Measurements from ENCODE around the gene MGRN1.

Gene MGRN1

DNA sequence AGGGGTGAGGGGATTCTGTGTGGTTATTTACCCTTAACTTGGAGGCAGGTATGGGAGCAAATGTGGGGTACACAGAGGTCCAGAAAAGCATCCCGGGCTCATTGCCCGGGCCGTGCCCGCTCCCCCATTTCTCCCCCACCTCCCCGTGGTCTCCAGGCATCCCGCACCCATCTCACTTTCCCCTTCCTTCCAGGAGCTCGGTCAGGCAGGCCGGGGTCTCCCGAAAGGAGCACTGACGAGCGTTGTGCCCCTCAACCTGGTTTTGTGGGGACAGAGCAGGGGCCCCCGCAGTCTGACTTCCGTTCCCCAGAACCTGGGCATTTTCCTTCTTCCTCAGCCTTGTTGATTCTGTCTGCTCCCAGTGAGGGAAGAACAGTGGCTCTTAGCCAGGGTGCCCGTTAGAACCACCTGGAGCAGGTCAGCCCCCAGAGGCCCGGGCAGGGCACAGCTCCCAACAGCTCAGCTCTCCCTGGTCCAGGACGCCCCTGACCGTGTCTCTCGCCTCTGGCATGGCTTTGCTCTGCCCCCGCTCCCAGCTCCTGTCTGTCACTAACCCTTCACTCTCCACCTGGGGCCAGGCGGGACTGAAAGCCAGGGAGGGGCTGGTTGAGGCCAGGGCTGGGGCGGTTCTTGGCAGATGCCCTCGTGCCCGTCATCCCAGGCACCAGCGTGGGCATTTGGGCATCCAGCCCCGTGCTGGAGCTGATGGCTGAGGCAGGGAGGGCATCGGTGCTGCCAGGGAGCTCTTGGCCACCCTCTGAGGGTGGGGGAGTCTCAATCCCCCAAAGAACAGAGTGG is 56.2 kb downstream of the MGRN1 start:
- H3K4me3 ChIP-seq (ENCODE audit: low read depth, low read length), result peak overlapping the region; percentile 49

DNA sequence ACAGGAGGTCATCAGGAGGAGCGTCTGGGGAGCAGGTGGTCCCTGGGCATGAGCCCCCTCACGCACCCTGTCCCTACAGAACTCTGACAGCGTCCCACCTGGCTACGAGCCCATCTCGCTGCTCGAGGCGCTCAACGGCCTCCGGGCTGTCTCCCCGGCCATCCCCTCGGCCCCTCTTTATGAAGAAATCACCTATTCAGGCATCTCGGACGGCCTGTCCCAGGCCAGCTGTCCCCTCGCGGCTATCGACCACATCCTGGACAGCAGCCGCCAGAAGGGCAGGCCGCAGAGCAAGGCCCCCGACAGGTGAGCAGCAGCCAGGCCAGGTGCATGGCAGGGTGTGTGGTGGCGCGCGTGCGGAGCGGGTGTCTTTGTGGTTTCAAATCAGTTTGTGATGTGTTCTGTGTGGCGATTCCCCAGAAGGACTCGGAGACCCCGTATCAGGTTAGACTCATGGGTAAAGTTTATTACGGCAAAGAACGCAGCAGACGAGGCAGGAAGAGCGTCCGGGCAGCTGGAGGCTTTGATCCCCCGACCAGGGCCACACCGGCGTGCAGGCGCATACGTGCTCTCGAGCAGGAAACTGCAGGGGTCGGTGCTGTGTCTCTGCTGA is 57.0 kb downstream of the MGRN1 start:
- H3K27me3 ChIP-seq, result no peaks in the 10 kb centered on the region
- DNase-seq, result no peak
- H3K9me3 ChIP-seq, result no peaks in the 10 kb centered on the region
- H3K36me3 ChIP-seq, result peaks cover 30% of the 10 kb centered on the region
- TF ChIP-seq, protein P1, sequence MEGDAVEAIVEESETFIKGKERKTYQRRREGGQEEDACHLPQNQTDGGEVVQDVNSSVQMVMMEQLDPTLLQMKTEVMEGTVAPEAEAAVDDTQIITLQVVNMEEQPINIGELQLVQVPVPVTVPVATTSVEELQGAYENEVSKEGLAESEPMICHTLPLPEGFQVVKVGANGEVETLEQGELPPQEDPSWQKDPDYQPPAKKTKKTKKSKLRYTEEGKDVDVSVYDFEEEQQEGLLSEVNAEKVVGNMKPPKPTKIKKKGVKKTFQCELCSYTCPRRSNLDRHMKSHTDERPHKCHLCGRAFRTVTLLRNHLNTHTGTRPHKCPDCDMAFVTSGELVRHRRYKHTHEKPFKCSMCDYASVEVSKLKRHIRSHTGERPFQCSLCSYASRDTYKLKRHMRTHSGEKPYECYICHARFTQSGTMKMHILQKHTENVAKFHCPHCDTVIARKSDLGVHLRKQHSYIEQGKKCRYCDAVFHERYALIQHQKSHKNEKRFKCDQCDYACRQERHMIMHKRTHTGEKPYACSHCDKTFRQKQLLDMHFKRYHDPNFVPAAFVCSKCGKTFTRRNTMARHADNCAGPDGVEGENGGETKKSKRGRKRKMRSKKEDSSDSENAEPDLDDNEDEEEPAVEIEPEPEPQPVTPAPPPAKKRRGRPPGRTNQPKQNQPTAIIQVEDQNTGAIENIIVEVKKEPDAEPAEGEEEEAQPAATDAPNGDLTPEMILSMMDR (IDR thresholded peaks at IDR 0.05; ENCODE audit: low read depth, low read length), result no peak
- H3K4me1 ChIP-seq, result peaks cover 18% of the 10 kb centered on the region
- no peak overlapping the region for H3K4me3 ChIP-seq (ENCODE audit: low read depth, low read length)

More for the DNA sequence above, 56.2 kb downstream of the MGRN1 start:
- H3K36me3 ChIP-seq, result peaks cover 26% of the 10 kb centered on the region
- TF ChIP-seq, protein P1 (IDR thresholded peaks at IDR 0.05; ENCODE audit: low read depth, low read length), result no peak
- no peak for DNase-seq
- H3K4me1 ChIP-seq, result peaks cover 18% of the 10 kb centered on the region
- no peaks in the 10 kb centered on the region for H3K9me3 ChIP-seq
- H3K27me3 ChIP-seq, result no peaks in the 10 kb centered on the region

DNA sequence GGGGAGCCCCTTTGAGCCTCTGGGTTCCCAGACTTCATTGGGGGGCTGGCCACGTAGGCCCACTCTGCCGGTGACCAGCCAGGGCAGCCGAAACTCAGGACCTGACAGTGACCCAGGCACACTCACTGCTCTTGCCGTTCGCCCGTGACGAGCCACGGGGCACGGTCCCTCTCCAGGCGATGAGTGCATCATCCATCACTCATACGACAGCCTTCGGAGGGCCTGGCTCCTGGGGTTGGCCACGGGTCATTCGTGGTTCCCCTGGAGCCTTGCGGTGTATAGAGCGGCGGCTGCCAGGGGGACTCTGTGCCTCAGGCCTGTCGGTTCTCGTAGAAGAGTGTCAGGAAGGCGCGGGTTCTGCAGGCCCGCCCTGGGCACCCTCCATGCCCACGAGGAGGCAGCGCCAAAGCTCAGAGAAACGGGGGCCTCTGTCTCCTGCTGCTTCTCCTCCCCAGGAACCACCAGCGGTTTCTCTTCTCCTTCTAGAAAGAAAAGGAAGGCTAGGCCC is 57.5 kb downstream of the MGRN1 start:
- no peak for DNase-seq
- Histone ChIP-seq H3K4me1 (peaks cover 15% of the 10 kb centered on the region), H3K36me3 (peaks cover 32% of the 10 kb centered on the region), H3K9me3 (no peaks in the 10 kb centered on the region), H3K4me3 (ENCODE audit: low read depth, low read length) (no peak overlapping the region), H3K27me3 (no peaks in the 10 kb centered on the region)
- TF ChIP-seq, protein P1 (IDR thresholded peaks at IDR 0.05; ENCODE audit: low read depth, low read length), result no peak

DNA sequence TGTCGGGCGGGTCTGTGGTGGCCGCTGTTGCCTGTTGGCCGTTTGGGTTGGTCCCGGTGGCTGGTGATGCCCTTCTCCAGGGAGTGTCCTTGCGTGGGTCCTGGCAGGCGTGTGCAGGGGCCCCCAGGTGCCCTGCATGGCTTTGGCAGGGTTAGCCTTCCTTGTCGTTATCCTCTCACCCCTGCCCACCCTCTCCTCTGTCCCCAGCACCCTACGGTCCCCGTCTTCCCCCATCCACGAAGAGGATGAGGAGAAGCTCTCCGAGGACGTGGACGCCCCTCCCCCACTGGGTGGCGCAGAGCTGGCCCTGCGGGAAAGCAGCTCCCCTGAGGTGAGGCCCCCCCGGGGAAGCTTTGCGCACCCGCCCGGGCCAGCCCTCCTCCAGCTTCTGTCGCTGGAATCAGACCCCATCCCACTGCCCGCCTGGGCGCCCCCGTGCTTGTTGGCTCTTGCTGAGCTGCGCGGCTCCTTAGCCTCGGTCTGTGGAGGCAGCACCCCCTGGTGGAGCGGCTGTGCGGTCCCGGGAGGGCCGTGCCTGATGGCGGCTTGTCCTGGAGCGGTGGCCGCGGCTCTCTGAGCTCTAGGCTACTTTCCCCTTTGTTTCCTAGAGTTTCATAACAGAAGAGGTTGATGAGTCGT is 58.1 kb downstream of the MGRN1 start:
- no peak overlapping the region for H3K4me3 ChIP-seq (ENCODE audit: low read depth, low read length)
- no peaks in the 10 kb centered on the region for H3K27me3 ChIP-seq
- H3K36me3 ChIP-seq, result peaks cover 32% of the 10 kb centered on the region
- TF ChIP-seq, protein P1 (IDR thresholded peaks at IDR 0.05; ENCODE audit: low read depth, low read length), result peak; percentile 51
- H3K9me3 ChIP-seq, result no peaks in the 10 kb centered on the region
- peaks cover 18% of the 10 kb centered on the region for H3K4me1 ChIP-seq
- DNase-seq, result peak; percentile 73

DNA sequence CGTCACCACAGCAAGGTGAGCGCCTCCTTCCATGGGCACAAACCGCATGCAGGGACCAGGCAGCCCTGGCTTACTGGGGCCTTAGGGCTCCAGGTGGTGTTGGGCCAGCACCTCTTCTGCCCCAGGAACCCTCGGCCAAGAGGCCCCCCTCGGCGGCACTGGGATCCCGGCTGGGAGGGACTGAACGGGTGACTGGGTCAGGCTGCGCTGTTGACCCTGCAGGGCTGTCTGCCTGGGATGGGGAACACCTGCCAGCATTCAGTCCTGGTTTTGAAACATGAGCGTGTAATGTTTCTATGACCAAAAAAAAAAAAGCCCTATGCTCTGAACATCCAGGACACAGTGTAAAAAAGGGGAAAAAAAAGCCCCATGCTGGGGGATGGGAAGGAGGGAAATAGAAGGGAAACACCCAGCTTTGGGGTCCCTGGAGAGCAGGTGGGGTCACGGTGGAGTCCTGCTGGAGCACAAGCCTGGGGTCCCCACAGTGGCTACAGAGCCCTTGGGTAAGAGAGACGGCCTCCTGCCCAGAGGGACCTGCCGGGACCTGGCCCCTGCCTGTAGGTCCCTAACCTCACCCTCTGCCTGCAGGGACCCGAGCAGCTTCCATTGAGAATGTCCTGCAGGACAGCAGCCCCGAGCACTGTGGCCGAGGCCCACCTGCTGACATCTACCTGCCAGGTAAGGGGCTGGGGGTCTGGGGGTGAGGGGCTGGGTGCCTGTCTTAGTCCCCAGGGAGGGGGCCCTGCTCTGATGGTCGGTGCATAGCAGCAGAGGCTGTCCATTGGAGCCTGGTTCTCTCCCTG is 58.8 kb downstream of the MGRN1 start:
- Histone ChIP-seq H3K4me3 (ENCODE audit: low read depth, low read length) (no peak overlapping the region), H3K4me1 (peaks cover 20% of the 10 kb centered on the region), H3K9me3 (no peaks in the 10 kb centered on the region), H3K27me3 (no peaks in the 10 kb centered on the region), H3K36me3 (peaks cover 29% of the 10 kb centered on the region)
- no peak for DNase-seq
- TF ChIP-seq, protein P1 (IDR thresholded peaks at IDR 0.05; ENCODE audit: low read depth, low read length), result no peak

Measured in BE2C (cell line).